GM21381 (cell line): ENCODE data around the gene ASIC3.
"Not testable (repeated sequence)": the region's sequence is repeated elsewhere in the genome, so short reads cannot be mapped to it uniquely, and the experiment has no call there.

Experiments
- ATAC-seq: cut with Tn5 transposase; IDR thresholded peaks from one replicate; pipeline ENCODE4 v1.9.1; 2021; ENCODE audit warnings: mild to moderate bottlenecking, moderate library complexity; ENCODE audit not compliant: unreplicated experiment

Gene ASIC3

GRCh38 chr7:151047976-151048815 is at the start of gene ASIC3:
Gene ASIC3 (plus strand): TSS chr7:151048531. CDS start chr7:151048886, 355 bp downstream.
- ATAC-seq = no peak

- no peak for ATAC-seq
Measured at GRCh38 chr7:150999001-150999400, 49.3 kb upstream of the ASIC3 start.

- no peak for ATAC-seq
Measured at GRCh38 chr7:150999497-151000230, 48.7 kb upstream of the ASIC3 start.

GRCh38 chr7:151000897-151001495 is 47.3 kb upstream of the ASIC3 start:
- ATAC-seq = no peak

DNA sequence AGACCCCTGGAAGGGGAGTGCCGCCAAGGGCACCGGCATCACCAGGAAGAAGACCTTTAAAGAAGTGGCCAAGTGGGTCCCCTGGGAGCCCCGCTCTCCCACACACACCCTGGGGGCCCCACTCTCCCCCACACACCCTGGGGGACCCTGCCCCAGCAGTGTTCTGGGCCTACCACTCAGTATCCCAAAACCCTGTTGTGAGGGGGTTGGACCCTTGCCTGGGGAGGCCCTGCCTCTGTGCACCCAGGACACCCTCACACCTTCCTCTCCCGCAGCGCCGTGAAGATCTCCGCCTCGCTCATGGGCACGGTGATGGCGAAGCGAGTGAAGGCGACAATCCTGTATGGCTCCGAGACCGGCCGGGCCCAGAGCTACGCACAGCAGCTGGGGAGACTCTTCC is 46.8 kb upstream of the ASIC3 start:
- no peak for ATAC-seq

GRCh38 chr7:151003572-151003971 is 44.8 kb upstream of the ASIC3 start:
- ATAC-seq = no peak

DNA sequence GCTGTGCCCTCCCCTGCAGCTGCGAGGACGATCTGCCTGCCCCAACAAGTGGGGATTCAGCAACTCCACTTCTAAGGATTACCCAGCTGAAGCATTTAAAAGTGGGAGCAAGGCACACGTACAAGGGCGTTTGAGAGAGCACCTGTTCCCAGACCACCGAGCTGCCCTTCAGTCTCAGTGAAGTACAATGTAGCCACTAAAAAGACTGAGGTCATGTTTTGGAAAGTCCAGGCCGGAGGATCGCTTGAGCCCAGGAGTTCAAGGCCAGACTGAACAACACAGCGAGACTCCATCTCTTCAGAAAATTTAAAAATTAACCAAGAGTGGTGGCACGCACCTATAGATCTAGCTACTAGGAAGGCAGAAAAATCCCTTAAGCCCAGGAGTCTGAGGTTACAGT is 42.8 kb upstream of the ASIC3 start:
- ATAC-seq = no peak

DNA sequence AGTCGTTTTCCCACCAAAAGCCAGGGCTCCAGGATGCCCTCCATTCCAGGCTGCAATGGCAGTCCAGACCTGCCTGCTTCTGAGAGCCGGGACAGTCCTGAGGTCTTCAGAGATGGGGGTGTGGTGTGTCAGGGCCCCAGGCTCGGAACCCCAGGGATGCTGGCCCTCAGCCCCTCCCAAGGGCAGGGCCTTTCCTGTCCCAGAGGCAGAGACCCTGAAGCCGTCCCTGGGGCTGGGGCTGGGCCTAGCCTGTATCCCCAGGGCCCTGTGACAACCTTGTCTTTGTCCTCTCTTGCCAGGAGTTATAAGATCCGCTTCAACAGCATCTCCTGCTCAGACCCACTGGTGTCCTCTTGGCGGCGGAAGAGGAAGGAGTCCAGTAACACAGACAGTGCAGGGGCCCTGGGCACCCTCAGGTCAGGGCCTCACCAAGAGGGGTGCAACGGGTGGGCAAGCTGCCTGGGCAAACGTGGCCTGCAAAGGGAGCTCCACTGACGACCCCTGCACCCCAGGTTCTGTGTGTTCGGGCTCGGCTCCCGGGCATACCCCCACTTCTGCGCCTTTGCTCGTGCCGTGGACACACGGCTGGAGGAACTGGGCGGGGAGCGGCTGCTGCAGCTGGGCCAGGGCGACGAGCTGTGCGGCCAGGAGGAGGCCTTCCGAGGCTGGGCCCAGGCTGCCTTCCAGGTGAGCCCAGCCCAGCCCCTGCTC is 41.6 kb upstream of the ASIC3 start:
- no peak for ATAC-seq

GRCh38 chr7:151007469-151007898 is 40.8 kb upstream of the ASIC3 start:
- no peak for ATAC-seq

DNA sequence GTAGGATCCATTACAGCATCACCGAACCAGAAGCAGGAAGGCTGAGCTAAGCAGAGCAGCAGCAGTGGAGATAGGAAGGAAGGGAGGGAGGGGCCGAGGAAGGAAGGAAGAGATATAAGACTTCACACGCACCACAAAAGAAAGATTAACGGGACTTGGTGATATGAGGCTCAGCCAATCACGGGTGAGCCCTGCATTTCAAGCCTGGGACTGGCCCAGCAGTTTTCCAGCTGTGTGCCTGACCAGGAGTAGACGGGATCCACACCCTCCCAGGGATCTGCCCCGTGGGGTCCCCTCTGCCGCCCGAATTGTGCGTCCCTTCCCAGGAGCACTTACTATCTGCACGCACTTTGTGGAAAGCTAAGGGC is 40.2 kb upstream of the ASIC3 start:
- no peak for ATAC-seq

- ATAC-seq = no peak
Measured at GRCh38 chr7:151008511-151009323, 39.6 kb upstream of the ASIC3 start.

- no peak for ATAC-seq
Measured at GRCh38 chr7:151009327-151010036, 38.8 kb upstream of the ASIC3 start.

DNA sequence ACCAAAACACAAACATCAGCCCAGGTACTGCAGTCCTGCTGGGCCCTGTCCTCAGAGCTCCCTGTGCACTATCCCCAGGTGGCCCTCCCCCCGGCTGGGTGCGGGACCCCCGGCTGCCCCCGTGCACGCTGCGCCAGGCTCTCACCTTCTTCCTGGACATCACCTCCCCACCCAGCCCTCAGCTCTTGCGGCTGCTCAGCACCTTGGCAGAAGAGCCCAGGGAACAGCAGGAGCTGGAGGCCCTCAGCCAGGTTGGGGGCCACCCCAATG is 38.4 kb upstream of the ASIC3 start:
- ATAC-seq = no peak

GRCh38 chr7:151010307-151011096 is 37.8 kb upstream of the ASIC3 start:
- no peak for ATAC-seq

GRCh38 chr7:151011097-151011409 is 37.3 kb upstream of the ASIC3 start:
- ATAC-seq = no peak

GRCh38 chr7:151011616-151012015 is 36.7 kb upstream of the ASIC3 start:
- not testable (repeated sequence) for ATAC-seq

GRCh38 chr7:151012031-151012692 is 36.2 kb upstream of the ASIC3 start:
- ATAC-seq = no peak

DNA sequence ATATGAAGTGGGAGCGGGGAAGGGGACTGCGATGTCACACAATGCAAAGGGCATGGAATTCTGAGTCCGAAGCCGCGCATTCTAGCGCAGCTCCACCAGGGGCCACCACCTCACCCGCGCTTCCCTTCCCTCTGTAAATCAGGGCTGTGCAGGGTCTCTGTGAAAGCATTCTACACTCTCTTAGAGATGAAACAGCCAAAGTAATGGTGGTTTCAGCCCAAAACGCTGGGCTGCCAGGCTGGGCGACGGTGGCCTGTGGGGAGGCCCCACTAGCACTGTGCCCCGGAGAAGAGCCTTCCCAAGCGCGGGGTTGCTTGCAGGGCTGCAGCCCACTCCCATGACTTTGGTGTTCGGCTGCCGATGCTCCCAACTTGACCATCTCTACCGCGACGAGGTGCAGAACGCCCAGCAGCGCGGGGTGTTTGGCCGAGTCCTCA is 35.4 kb upstream of the ASIC3 start:
- no peak for ATAC-seq

DNA sequence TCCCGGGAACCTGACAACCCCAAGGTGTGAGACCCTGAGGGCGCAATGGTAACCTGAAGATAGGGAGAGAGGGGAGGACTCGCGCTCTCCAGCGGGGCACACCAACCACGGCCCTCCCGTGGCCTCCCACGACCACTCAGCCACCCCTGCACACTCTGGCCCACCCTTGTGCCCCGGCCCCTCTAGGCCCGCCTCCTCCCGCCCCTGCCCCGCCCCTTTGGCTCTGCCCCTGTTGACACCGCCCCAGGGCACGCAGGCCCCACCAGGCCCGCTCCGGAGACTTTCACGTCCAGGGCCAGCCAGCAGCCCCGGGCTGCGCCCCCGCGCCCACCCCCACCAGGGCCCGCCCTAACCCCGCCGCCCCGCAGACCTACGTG is 35.0 kb upstream of the ASIC3 start:
- ATAC-seq = no peak
